ENCODE results near the gene IRX4. TPM values are rescaled to one million over a fixed set of nuclear protein-coding genes. Genes with fewer than 3 reads are reported as not detected.

IRX4 gene
- total and polyA plus RNA-seq, 2 donors (not counting 3 experiments of a cell fraction or from before 2014, with no cell fraction given): not detected

GRCh38 chr5:1834721-1835429 is 47.9 kb downstream of the IRX4 start:
- no peak for TF ChIP-seq MYC (IDR thresholded peaks at IDR 0.05; ENCODE audit: low read depth, low read length)
- TF ChIP-seq POLR2A (IDR thresholded peaks at IDR 0.05; ENCODE audit: low read depth, low read length): no peak
- no peak for TF ChIP-seq EZH2 (IDR thresholded peaks at IDR 0.05; ENCODE audit: borderline replicate concordance, low read depth, low read length, severe bottlenecking)
- no peak for TF ChIP-seq POLR2AphosphoS5 (IDR thresholded peaks at IDR 0.05; ENCODE audit: insufficient read depth, low read depth, low read length)
- TF ChIP-seq JUN (IDR thresholded peaks at IDR 0.05; ENCODE audit: borderline replicate concordance, insufficient read depth, insufficient read length, low read depth): no peak
- no peak for TF ChIP-seq MAX (IDR thresholded peaks at IDR 0.05; ENCODE audit: insufficient read depth, insufficient read length)
- TF ChIP-seq CTCF (IDR thresholded peaks at IDR 0.05; ENCODE audit: extremely low read depth in 1 of 2, insufficient read depth in 1 of 2, low read depth in 1 of 2, low read length in 2 of 2): no peak
- TF ChIP-seq GATA2 (IDR thresholded peaks at IDR 0.05; ENCODE audit: insufficient read depth, insufficient read length, low read depth, low read length): no peak
- TF ChIP-seq FOS (IDR thresholded peaks at IDR 0.05; ENCODE audit: borderline replicate concordance, insufficient read depth, low read length): no peak
- BruUV-seq (replicated peaks): no TSS peak

More at GRCh38 chr5:1834721-1835429, 47.9 kb downstream of the IRX4 start:
- Histone ChIP-seq H3K27ac (ENCODE audit: insufficient read depth, low read depth, low read length) (no peak overlapping the region), H4K20me1 (replicated peaks; ENCODE audit: control insufficient read depth, extremely low read depth, insufficient read depth, low read length) (no peaks in the 10 kb centered on the region), H3K9me3 (replicated peaks; ENCODE audit: control insufficient read depth, insufficient read depth, low read length) (no peaks in the 10 kb centered on the region), H3K9me1 (replicated peaks; ENCODE audit: control insufficient read depth, extremely low read depth, insufficient read depth, low read length) (no peaks in the 10 kb centered on the region), H3K4me3 (replicated peaks in 1 of 3; ENCODE audit: insufficient read depth in 1 of 3, low read depth in 1 of 3, low read length in 3 of 3) (no peak overlapping the region), H3K27me3 (ENCODE audit: control insufficient read depth in 2 of 2, insufficient read depth in 2 of 2, low read length in 2 of 2) (no peaks in the 10 kb centered on the region), H3K79me2 (ENCODE audit: control insufficient read depth, insufficient read depth, low read length) (no peaks in the 10 kb centered on the region), H3K9ac (replicated peaks; ENCODE audit: extremely low read depth, insufficient read depth, low read length) (no peak overlapping the region), H3K4me2 (ENCODE audit: insufficient read depth, low read length) (no peak overlapping the region), H3K36me3 (ENCODE audit: control insufficient read depth in 2 of 2, extremely low read depth in 1 of 2, insufficient read depth in 2 of 2, low read length in 2 of 2) (no peaks in the 10 kb centered on the region), H3K4me1 (ENCODE audit: control insufficient read depth, extremely low read depth, insufficient read depth, low read length) (no peaks in the 10 kb centered on the region), H2AFZ (ENCODE audit: low read depth, low read length) (no peak overlapping the region)
- FAIRE-seq: no peak
- CTCF ChIA-PET: no interaction called here
- DNase-seq (ENCODE audit: low read depth, low spot score): no peak
- dilution Hi-C loops (cut with MboI; ENCODE audit: extremely low pct_ligation_motif_present, low sequenced_read_pairs): no loop called here
- POLR2A ChIA-PET: no interaction called here
- intact Hi-C loops (cut with micrococcal nuclease): no loop called here
